CD4-positive, alpha-beta T cell treated with Interferon alpha-2 for 1 hour (primary cell): Measurements from ENCODE around the gene AFAP1.

Source experiments
- DNase-seq, 2 donors: peaks; one replicate each; pipeline ENCODE4 v3.0.0-alpha.2; 2020 to 2022

AFAP1 gene

GRCh38 chr4:7839856-7840255, 99.8 kb downstream of the AFAP1 start:
- no peak for DNase-seq

GRCh38 chr4:7838136-7838782, 101.4 kb downstream of the AFAP1 start:
- no peak for DNase-seq

- no peak for DNase-seq
These were observed 102.0 kb downstream of the AFAP1 start for GRCh38 chr4:7837597-7838135.

- DNase-seq, result no peak
These were observed 107.6 kb downstream of the AFAP1 start for GRCh38 chr4:7831858-7832730.

- peak in 1 of 2 donors; percentile 75 for DNase-seq
These were observed 108.3 kb downstream of the AFAP1 start for GRCh38 chr4:7831330-7831729.

GRCh38 chr4:7830747-7831146, 108.9 kb downstream of the AFAP1 start:
- no peak for DNase-seq

GRCh38 chr4:7829652-7830580, 109.7 kb downstream of the AFAP1 start:
- DNase-seq, result peak in 1 of 2 donors; percentile 29

GRCh38 chr4:7828793-7829301, 110.8 kb downstream of the AFAP1 start:
- DNase-seq, result peak in 1 of 2 donors; percentile 44

GRCh38 chr4:7828011-7828720, 111.5 kb downstream of the AFAP1 start:
- peak; percentile 49 to 80 for DNase-seq

- no peak for DNase-seq
These were observed 112.1 kb downstream of the AFAP1 start for GRCh38 chr4:7827566-7827965.

GRCh38 chr4:7826909-7827306, 112.8 kb downstream of the AFAP1 start:
- no peak for DNase-seq

- DNase-seq, result no peak
These were observed 113.3 kb downstream of the AFAP1 start for GRCh38 chr4:7826176-7826908.

GRCh38 chr4:7824218-7824617, 115.4 kb downstream of the AFAP1 start:
- no peak for DNase-seq

- DNase-seq, result no peak
These were observed 116.2 kb downstream of the AFAP1 start for GRCh38 chr4:7823416-7823824.

GRCh38 chr4:7822877-7823276, 116.8 kb downstream of the AFAP1 start:
- no peak for DNase-seq

GRCh38 chr4:7822137-7822505, 117.5 kb downstream of the AFAP1 start:
- no peak for DNase-seq

GRCh38 chr4:7821245-7822136, 118.2 kb downstream of the AFAP1 start:
- no peak for DNase-seq

- no peak for DNase-seq
These were observed 119.4 kb downstream of the AFAP1 start for GRCh38 chr4:7820031-7820818.

- DNase-seq, result no peak
These were observed 120.2 kb downstream of the AFAP1 start for GRCh38 chr4:7819446-7819845.
